Measurements from ENCODE around the gene SCT. TPM values are rescaled to one million over a fixed set of nuclear protein-coding genes. Genes with fewer than 3 reads are reported as not detected.

The SCT gene
- total RNA-seq, 6 experiments from 2014 or later = not detected

GRCh38 chr11:589798-590197 lies 37.2 kb downstream of the SCT start:
- DNase-seq = no peak

GRCh38 chr11:587978-588380 lies 39.0 kb downstream of the SCT start:
- Histone ChIP-seq H3K4me1 (peaks cover 0 to 32% (median 20%) of the 10 kb centered on the region in 4 donors), H3K4me3 (no peak overlapping the region), H3K27me3 (no peaks in the 10 kb centered on the region), H3K9me3 (no peaks in the 10 kb centered on the region), H3K36me3 (peaks cover 0 to 66% (median 26%) of the 10 kb centered on the region in 4 donors), H3K27ac (peak overlapping the region in 2 of 3 donors; percentile 31 to 62)
- intact Hi-C loops (cut with DNase I) = no loop called here
- peak; percentile 95 to 98 (median 96) for ATAC-seq
- no peak for TF ChIP-seq CTCF (IDR thresholded peaks at IDR 0.05)
- 16% methylated on average over 6 of the region's 6 CpGs for WGBS (ENCODE audit: insufficient coverage, low coverage, low lambda C conversion rate, missing lambda C conversion rate)
- DNase-seq = peak; percentile 90 to 94 (median 94)

More at GRCh38 chr11:589798-590197, 37.2 kb downstream of the SCT start:
- Histone ChIP-seq H3K27me3 (no peaks in the 10 kb centered on the region), H3K27ac (no peak overlapping the region), H3K4me3 (no peak overlapping the region), H3K36me3 (peaks cover 0 to 70% (median 27%) of the 10 kb centered on the region in 4 donors), H3K9me3 (no peaks in the 10 kb centered on the region), H3K4me1 (peaks cover 0 to 32% (median 20%) of the 10 kb centered on the region in 4 donors)
- intact Hi-C loops (cut with DNase I) = no loop called here
- TF ChIP-seq CTCF (IDR thresholded peaks at IDR 0.05) = no peak
- no peak for TF ChIP-seq POLR2A (IDR thresholded peaks at IDR 0.05)
- no peak for ATAC-seq
- 86% methylated on average over 14 of the region's 26 CpGs for WGBS (ENCODE audit: insufficient coverage, low coverage, low lambda C conversion rate, missing lambda C conversion rate)

DNA sequence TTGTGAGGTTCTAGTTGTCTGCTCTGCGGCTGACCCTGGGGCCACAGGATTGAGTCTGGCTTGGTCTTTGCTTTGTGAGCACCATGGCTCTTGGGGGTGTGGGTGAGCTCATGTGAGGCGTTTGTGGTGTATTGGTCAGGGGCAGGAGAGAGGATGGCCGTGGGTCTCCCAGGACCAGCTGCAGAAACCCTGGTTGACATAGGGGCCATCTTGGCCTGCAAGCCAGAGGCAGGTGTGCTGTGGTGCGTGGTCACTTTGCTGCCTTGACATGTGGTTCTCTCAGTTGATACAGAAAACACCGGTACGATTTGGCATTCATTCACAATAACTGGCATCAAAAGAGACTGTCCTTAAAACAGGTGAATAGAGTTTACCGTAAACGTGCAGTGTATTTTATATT lies 39.4 kb downstream of the SCT start:
- Histone ChIP-seq H3K9me3 (no peaks in the 10 kb centered on the region), H3K36me3 (peaks cover 0 to 64% (median 23%) of the 10 kb centered on the region in 4 donors), H3K27ac (peak overlapping the region in 2 of 3 donors; percentile 16 to 62), H3K4me1 (peaks cover 0 to 32% (median 20%) of the 10 kb centered on the region in 4 donors), H3K27me3 (no peaks in the 10 kb centered on the region), H3K4me3 (no peak overlapping the region)
- DNase-seq (no peak), ATAC-seq (peak; percentile 27 to 49 (median 34))
- TF ChIP-seq CTCF (IDR thresholded peaks at IDR 0.05) (no peak), POLR2A (IDR thresholded peaks at IDR 0.05) (no peak)
- intact Hi-C loops (cut with DNase I) = no loop called here
- WGBS (ENCODE audit: insufficient coverage, low coverage, low lambda C conversion rate, missing lambda C conversion rate) = 21% methylated on average over 4 of the region's 8 CpGs

DNA sequence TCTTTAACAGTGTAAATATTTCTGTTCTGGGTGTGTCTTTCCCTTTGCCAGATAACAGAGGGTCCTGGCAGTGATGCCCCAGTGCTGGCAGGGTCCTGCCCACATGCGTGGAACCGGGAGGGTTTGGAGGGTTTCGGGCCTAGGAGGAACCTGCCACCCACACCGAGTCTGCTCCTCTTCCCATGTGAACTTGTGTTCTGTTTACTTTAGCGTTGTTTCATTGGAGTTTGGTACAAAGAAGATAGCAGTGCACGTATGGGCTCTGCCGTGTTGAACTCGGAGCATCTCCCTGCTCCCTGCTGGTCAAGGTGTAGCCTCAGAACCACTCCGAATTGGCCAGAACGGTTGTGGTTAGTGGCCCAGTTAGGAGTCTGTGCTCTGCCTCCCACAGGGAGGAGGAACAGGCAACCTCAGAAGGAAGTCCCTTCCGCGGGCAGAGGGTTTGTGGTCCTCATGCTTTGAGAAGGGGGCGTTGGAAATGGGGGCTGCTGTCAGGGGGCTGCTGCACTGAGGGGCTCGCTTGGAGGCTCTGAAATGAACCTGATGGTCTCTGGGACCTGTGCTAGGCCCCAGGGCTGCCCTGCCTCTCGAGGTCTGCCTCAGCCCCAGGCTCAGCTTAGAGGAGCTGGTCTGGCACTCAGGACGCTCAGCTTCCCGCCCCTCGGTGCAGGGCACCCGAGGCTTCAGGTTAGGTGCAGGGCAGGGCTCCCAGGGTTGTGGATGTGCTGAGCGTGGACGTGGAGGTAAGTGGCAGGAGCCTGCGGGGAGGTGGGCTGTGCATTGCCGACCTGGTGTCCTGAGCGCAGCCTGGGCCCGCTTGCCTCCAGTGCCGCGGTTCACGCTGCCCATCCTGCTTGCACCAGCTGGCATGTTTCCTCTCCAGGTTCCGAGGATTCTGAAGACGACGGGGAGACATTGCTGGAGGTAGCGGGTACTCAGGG lies 40.3 kb downstream of the SCT start:
- Histone ChIP-seq H3K27ac (peak overlapping the region in 1 of 3 donors; percentile 62), H3K4me1 (peaks cover 0 to 33% (median 20%) of the 10 kb centered on the region in 4 donors), H3K4me3 (no peak overlapping the region), H3K27me3 (no peaks in the 10 kb centered on the region), H3K36me3 (peaks cover 0 to 65% (median 24%) of the 10 kb centered on the region in 4 donors), H3K9me3 (no peaks in the 10 kb centered on the region)
- intact Hi-C loops (cut with DNase I) = no loop called here
- DNase-seq = no peak
- 46% methylated on average over 7 of the region's 32 CpGs for WGBS (ENCODE audit: insufficient coverage, low coverage, low lambda C conversion rate, missing lambda C conversion rate)
- ATAC-seq = peak; percentile 52 to 68 (median 58)
- no peak for TF ChIP-seq CTCF (IDR thresholded peaks at IDR 0.05)
- TF ChIP-seq POLR2A (IDR thresholded peaks at IDR 0.05) = no peak

Data from right lobe of liver (tissue), 6 donors.